Keratinocyte (primary cell): Measurements from ENCODE around the gene OR9A4. TPM values are rescaled to one million over a fixed set of nuclear protein-coding genes. Genes with fewer than 3 reads are reported as not detected.

Source experiments
- DNase-seq: peaks from one replicate; pipeline ENCODE4 v3.0.0-alpha.2; 2011; ENCODE audit warnings: low read depth, missing footprints, low spot score
- FAIRE-seq: peaks from 2 replicates; lab custom pipeline; 2011; peaks lifted over from hg19 to GRCh38; lab: Jason Lieb, UNC
- H2AFZ ChIP-seq: 2 replicates; pipeline ENCODE4 v1.6.0; 2012; ENCODE audit warnings: low read length, control low read depth, inconsistent platforms; ENCODE audit not compliant: control insufficient read depth
- H3K27ac ChIP-seq: 2 replicates; pipeline ENCODE4 v1.5.1; 2011; ENCODE audit warnings: low read length; ENCODE audit not compliant: control insufficient read depth, insufficient read depth
- H3K27me3 ChIP-seq: 3 replicates; pipeline ENCODE4 v1.6.0; 2011; ENCODE audit warnings: low read length; ENCODE audit not compliant: control insufficient read depth, insufficient read depth; ENCODE audit errors: extremely low read depth
- H3K36me3 ChIP-seq, 2 experiments: 2 replicates in 1 of 2; 3 replicates in 1 of 2; pipeline ENCODE4 v1.5.1; 2011; ENCODE audit warnings: low read length in 2 of 2, mild to moderate bottlenecking in 1 of 2; ENCODE audit not compliant: control insufficient read depth in 2 of 2, insufficient read depth in 2 of 2; ENCODE audit errors: extremely low read depth in 1 of 2
- H3K4me1 ChIP-seq: 3 replicates; pipeline ENCODE4 v1.5.1; 2011; ENCODE audit warnings: low read length; ENCODE audit not compliant: control insufficient read depth, insufficient read depth; ENCODE audit errors: extremely low read depth
- H3K4me2 ChIP-seq: 3 replicates; pipeline ENCODE4 v1.6.0; 2011; ENCODE audit warnings: low read depth, low read length; ENCODE audit not compliant: control insufficient read depth, insufficient read depth; ENCODE audit errors: extremely low read depth
- H3K4me3 ChIP-seq, 3 experiments: fragments of 200-600 bp in 1 of 3; sonication (generic) in 1 of 3; 2 replicates in 2 of 3; 3 replicates in 1 of 3; pipeline ENCODE4 v1.5.1; 2011 to 2016; ENCODE audit warnings: low read length in 3 of 3, mild to moderate bottlenecking in 3 of 3, control low read depth in 2 of 3, inconsistent platforms in 1 of 3, low read depth in 1 of 3, mixed read lengths in 1 of 3, mixed run types in 1 of 3, moderate library complexity in 1 of 3; ENCODE audit not compliant: control insufficient read depth in 2 of 3, insufficient read depth in 2 of 3; ENCODE audit errors: extremely low read depth in 1 of 3
- H3K79me2 ChIP-seq: 2 replicates; pipeline ENCODE4 v1.6.0; 2012; ENCODE audit warnings: low read length; ENCODE audit not compliant: control insufficient read depth, insufficient read depth
- H3K9ac ChIP-seq: 3 replicates; pipeline ENCODE4 v1.6.0; 2011; ENCODE audit warnings: low read length; ENCODE audit not compliant: control insufficient read depth, insufficient read depth; ENCODE audit errors: extremely low read depth
- H3K9me1 ChIP-seq: 3 replicates; pipeline ENCODE4 v1.6.0; 2011; ENCODE audit warnings: low read length; ENCODE audit not compliant: control insufficient read depth, insufficient read depth; ENCODE audit errors: extremely low read depth
- H3K9me3 ChIP-seq: 2 replicates; pipeline ENCODE4 v1.5.1; 2012; ENCODE audit warnings: low read depth, low read length; ENCODE audit not compliant: control insufficient read depth
- H4K20me1 ChIP-seq: 3 replicates; pipeline ENCODE4 v1.6.0; 2011; ENCODE audit warnings: low read length; ENCODE audit not compliant: control insufficient read depth, insufficient read depth; ENCODE audit errors: extremely low read depth
- EZH2 ChIP-seq: IDR thresholded peaks from one replicate; pipeline ENCODE4 v1.6.1; 2012; ENCODE audit warnings: inconsistent platforms, mild to moderate bottlenecking, low read length, moderate library complexity
- dilution Hi-C: fragments of 300-500 bp; cut with MboI; formaldehyde crosslinking; loops from one replicate; pipeline ENCODE4 v1.7.0; 2020; ENCODE audit warnings: low sequenced_read_pairs; ENCODE audit not compliant: extremely low pct_ligation_motif_present
- polyA plus RNA-seq, 5 experiments: library from polyadenylated mRNA; depleted of rRNA in 3 of 5; stranded (reverse) in 3 of 5; stranded (forward) in 1 of 5; unstranded in 1 of 5; fragments of >200 nt; gene quantifications; 1 replicate in 1 of 5; 2 replicates in 3 of 5; 3 replicates in 1 of 5; pipeline versions ENCODE4 v1.2.1 to v1.2.3, GENCODE V29; 2011 to 2012; ENCODE audit warnings: missing spikeins in 2 of 5, low read depth in 1 of 5, low replicate concordance in 1 of 5
- TF ChIP-seq, protein P1 (sequence below), 3 experiments: IDR thresholded peaks in 1 of 3; conservative IDR thresholded peaks in 1 of 3; optimal IDR thresholded peaks in 1 of 3; 2 replicates in 2 of 3; 3 replicates in 1 of 3; pipeline versions ENCODE3 to v1.5.1; 2011; ENCODE audit warnings: low read length in 3 of 3, mild to moderate bottlenecking in 3 of 3, moderate library complexity in 2 of 3, control low read depth in 1 of 3, inconsistent platforms in 1 of 3; ENCODE audit not compliant: insufficient read depth in 2 of 3; ENCODE audit errors: extremely low read depth in 1 of 3

Gene OR9A4
- polyA plus RNA-seq, 1 donor (not counting 4 experiments of a cell fraction or from before 2014, with no cell fraction given), result not detected

DNA sequence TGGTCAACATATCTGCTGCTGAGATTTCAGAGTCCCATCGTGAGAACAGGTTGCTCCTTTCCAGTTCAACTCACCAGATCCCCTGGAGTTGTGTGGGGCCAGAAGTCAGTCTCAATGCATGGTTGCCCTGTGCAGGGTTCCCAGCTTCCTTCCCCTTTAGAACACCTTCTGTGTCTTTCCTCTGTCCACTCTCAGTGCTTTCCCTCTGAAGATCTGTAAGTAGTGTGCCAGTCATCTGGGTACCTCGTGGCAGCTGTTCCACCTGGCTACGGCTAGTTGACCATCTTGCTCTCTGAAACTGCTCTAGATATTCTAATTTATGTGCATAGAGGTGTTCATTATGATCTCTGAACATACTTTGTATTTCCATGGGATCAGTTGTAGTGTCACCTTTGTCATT is 38.8 kb upstream of the OR9A4 start:
- H4K20me1 ChIP-seq, result no peaks in the 10 kb centered on the region
- no peak for DNase-seq
- TF ChIP-seq, protein P1, sequence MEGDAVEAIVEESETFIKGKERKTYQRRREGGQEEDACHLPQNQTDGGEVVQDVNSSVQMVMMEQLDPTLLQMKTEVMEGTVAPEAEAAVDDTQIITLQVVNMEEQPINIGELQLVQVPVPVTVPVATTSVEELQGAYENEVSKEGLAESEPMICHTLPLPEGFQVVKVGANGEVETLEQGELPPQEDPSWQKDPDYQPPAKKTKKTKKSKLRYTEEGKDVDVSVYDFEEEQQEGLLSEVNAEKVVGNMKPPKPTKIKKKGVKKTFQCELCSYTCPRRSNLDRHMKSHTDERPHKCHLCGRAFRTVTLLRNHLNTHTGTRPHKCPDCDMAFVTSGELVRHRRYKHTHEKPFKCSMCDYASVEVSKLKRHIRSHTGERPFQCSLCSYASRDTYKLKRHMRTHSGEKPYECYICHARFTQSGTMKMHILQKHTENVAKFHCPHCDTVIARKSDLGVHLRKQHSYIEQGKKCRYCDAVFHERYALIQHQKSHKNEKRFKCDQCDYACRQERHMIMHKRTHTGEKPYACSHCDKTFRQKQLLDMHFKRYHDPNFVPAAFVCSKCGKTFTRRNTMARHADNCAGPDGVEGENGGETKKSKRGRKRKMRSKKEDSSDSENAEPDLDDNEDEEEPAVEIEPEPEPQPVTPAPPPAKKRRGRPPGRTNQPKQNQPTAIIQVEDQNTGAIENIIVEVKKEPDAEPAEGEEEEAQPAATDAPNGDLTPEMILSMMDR (optimal IDR thresholded peaks at IDR 0.05 in 1 of 3, IDR thresholded peaks at IDR 0.05 in 1 of 3, conservative IDR thresholded peaks at IDR 0.05 in 1 of 3; ENCODE audit: extremely low read depth in 1 of 3, insufficient read depth in 2 of 3, low read length in 3 of 3), result no peak
- TF ChIP-seq EZH2, result no peak

DNA sequence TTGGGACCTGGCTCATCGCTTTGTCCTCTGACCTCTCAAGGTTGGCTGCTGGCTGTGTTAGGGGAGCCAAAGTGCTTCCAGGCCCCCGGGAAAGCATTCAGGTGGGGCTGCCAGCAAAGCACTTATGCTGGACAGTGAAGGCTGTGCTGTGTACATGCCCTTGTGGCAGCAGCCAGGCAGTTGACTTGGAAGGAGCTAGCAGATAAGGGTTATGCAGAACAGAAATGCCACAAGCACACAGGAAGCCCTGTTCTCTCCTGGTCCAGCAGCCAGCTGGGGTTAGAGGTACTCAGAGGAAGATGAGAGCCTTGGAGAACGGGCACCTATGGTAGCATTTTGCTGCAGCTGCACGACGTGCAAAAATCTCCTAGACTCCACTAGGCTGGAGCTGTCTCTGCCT is 35.2 kb upstream of the OR9A4 start:
- Histone ChIP-seq H3K4me3 (no peak overlapping the region), H2AFZ (no peak overlapping the region), H3K27me3 (no peaks in the 10 kb centered on the region), H3K9me1 (no peaks in the 10 kb centered on the region), H4K20me1 (no peaks in the 10 kb centered on the region), H3K4me2 (no peak overlapping the region), H3K9ac (no peak overlapping the region), H3K79me2 (no peaks in the 10 kb centered on the region), H3K27ac (no peak overlapping the region), H3K4me1 (no peaks in the 10 kb centered on the region), H3K9me3 (no peaks in the 10 kb centered on the region), H3K36me3 (no peaks in the 10 kb centered on the region)
- dilution Hi-C loops, result no loop called here
- TF ChIP-seq EZH2, result no peak
- no peak for DNase-seq
- FAIRE-seq, result no peak

More for the DNA sequence above, 38.8 kb upstream of the OR9A4 start:
- H3K79me2 ChIP-seq, result no peaks in the 10 kb centered on the region
- H3K4me2 ChIP-seq, result no peak overlapping the region
- no peaks in the 10 kb centered on the region for H3K4me1 ChIP-seq
- no peak overlapping the region for H3K9ac ChIP-seq
- H2AFZ ChIP-seq, result no peak overlapping the region
- no peaks in the 10 kb centered on the region for H3K9me3 ChIP-seq
- H3K4me3 ChIP-seq, result no peak overlapping the region
- H3K36me3 ChIP-seq, result no peaks in the 10 kb centered on the region
- H3K27ac ChIP-seq, result no peak overlapping the region
- H3K27me3 ChIP-seq, result no peaks in the 10 kb centered on the region
- dilution Hi-C loops, result no loop called here
- no peaks in the 10 kb centered on the region for H3K9me1 ChIP-seq
- no peak for FAIRE-seq

DNA sequence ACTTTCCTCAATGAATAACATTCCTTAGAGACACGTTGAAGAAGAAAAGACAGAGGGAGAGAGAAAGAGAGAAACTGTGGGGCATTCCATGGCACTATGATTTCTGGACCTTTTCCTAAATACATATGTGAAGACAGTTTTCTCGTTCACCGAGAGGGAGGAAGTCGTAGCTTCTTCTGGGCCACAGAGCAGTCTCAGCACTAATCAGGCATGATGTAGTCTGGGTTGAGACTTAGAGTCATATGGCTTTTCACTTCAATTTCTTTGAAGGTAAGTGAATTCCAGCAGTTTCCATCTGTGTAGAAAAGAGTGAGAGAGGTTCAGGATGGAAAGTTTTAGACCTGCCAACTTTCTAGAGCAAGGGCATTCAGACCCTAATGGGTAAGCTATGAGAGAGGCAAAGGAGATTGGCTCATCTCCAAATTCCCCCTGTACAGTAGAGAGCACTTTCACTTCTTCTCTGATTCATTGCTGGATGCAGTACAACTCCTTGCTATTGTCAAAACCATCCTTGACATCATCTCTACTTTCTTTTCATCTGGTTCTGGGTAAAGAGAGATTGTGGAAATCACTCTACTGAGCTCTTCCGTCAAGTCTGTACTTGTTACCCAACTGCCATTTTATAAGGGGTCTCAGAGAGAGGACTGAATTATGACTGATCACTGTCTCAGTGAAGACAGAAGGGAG is 31.5 kb upstream of the OR9A4 start:
- FAIRE-seq, result no peak
- Histone ChIP-seq H2AFZ (no peak overlapping the region), H3K4me3 (no peak overlapping the region), H3K9me3 (no peaks in the 10 kb centered on the region), H3K36me3 (no peaks in the 10 kb centered on the region), H3K27me3 (no peaks in the 10 kb centered on the region), H3K4me2 (no peak overlapping the region), H3K9me1 (no peaks in the 10 kb centered on the region), H3K9ac (no peak overlapping the region), H3K4me1 (no peaks in the 10 kb centered on the region), H3K27ac (no peak overlapping the region), H4K20me1 (no peaks in the 10 kb centered on the region), H3K79me2 (no peaks in the 10 kb centered on the region)
- no peak for TF ChIP-seq EZH2
- TF ChIP-seq, protein P1 (optimal IDR thresholded peaks at IDR 0.05 in 1 of 3, IDR thresholded peaks at IDR 0.05 in 1 of 3, conservative IDR thresholded peaks at IDR 0.05 in 1 of 3; ENCODE audit: extremely low read depth in 1 of 3, insufficient read depth in 2 of 3, low read length in 3 of 3), result no peak
- no peak for DNase-seq
- dilution Hi-C loops, result no loop called here
